GM10847 (cell line): Measurements from ENCODE around the gene PPM1H.

Experiments
- POLR2A ChIP-seq: IDR thresholded peaks from 2 replicates; pipeline ENCODE4 v1.6.1; 2011; ENCODE audit not compliant: insufficient read length; ENCODE audit errors: extremely low read depth

PPM1H gene

GRCh38 chr12:62891805-62892549 lies 43.0 kb downstream of the PPM1H start:
- no peak for TF ChIP-seq POLR2A

GRCh38 chr12:62888454-62889110 lies 46.4 kb downstream of the PPM1H start:
- TF ChIP-seq POLR2A, result no peak

DNA sequence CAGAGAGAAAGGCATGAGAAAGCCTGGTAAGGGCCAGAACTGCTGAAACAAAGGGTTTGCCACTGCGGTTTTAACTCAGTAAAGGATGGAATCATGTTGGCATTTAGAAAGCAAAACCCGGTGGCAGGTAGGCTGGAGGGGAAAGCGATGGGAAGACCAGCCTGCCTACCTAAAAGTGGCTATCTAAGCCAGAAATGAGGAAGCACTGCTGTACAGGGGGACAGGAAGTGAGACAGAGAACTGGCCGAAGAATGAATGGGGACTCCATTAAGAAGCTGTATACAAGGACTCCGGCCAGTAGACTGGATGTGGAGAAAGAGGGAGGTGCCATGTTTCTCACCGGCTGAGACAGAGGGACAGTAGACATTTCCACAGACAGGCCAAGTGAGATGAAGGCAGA lies 48.2 kb downstream of the PPM1H start:
- no peak for TF ChIP-seq POLR2A

- TF ChIP-seq POLR2A, result no peak
These were observed 49.7 kb downstream of the PPM1H start for GRCh38 chr12:62885242-62885641.

DNA sequence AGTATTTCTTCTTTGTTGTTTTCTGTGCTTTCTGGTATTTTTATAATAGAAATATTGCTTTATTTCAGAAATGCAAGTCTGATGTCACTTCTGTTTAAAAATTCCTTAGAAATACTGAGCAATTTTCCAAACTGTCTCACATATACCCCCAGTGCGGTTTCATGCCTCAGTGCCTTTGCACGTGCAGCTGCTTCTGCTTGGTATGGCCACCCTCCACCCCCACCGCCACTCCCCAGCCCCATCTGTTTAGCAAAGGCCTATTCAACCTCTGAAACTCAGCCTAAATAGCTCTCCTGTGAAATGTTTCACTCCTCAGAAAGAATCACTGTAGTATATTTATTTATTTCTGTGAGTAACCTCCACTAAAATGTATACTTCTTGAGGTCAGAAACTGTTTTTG lies 52.3 kb downstream of the PPM1H start:
- no peak for TF ChIP-seq POLR2A

- TF ChIP-seq POLR2A, result no peak
These were observed 52.8 kb downstream of the PPM1H start for GRCh38 chr12:62882140-62882539.

DNA sequence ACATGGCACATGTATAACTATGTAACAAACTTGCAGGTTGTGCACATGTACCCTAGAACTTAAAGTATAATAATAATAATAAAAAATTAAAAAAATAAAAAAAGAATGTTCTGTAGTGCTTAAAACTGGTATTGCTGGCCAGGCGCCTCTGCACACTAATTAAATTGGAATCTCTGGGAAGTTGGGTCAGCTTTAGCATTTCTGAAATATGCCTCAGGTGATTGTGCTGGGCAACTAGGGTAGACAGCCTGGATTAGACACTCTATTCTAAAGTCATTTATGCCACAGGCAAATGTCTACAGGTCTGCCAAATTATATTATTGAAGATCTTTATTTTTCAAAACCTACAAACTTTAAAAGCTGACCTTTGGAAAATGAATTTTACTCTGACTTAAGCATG lies 55.3 kb downstream of the PPM1H start:
- no peak for TF ChIP-seq POLR2A

DNA sequence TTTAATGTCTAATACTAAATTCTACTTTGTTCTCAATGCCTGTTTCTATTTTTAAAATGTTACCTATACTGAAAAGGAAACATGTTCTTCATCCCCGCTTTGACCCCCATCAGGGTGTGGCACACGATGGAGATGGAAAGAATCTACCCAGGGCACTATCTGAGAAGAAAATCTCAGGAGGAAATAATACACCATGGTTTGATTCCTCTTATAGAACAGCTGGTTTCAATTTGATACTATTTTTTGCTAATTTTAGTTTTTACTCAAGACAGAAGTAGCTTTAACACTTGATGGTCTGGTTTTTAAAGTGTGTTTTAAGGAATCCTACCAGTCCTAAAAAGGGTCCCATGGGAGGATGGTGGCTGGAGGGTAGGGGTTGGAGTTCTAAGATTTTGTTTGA lies 56.7 kb downstream of the PPM1H start:
- no peak for TF ChIP-seq POLR2A

DNA sequence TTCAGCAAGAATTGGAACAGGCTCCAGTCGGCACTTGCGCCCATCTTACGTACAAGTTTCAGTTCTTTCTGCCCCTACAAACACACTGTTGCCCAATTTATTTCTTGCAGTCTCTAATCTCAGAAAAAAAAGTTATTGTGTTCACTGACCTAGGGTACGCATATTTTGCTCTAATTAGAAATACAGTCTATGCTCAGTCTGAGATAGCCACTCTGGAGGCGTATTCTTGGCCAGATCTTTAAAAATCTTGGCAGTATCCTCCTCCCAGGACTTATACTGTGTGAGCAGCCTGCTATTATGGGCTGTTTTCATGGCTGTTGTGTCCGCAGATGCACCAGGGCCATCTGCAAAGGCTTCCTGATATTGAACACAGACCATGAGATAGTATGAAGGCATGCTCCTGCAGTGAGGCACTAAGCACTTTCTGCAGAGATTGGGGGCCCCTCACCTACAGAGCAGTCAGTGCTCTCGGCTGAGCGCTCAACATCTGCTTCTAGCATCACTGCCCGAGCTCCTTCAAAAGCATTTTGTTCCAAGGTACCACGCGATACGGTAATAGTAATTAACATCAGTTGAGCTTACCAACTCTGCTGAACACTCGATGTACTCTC lies 57.9 kb downstream of the PPM1H start:
- no peak for TF ChIP-seq POLR2A

GRCh38 chr12:62873826-62874448 lies 61.0 kb downstream of the PPM1H start:
- no peak for TF ChIP-seq POLR2A

DNA sequence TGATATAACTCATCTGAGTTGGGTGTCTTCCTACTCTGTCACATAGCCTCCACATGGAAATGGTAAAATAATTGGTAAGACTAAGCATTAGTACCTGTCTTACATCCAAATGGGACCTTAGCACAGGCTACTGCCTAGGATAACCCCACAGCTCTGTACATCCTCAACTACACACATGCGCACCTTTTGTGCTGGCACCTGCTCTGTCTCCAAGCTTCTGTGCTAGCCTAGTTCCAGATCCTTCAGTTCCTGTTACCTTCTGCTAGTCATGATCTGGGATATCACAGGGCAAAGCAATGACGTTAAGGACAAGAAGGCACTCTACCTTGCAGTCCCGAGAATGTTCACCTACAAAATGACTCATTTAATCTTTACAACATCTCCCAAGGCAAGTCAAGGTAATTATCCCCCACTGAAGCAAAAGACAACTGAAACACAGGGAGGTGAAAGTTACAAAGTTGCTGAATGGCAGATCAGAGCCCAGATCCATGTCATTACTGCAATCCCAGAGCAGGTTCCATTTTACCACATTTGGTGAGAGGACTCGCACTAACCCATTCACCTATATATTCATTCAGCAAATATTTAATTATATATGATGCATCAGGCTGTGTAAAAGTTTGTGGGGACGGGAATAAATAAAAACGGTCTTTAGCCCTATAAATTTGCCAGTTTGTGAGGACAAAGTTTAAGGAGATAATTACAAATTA lies 61.7 kb downstream of the PPM1H start:
- TF ChIP-seq POLR2A, result no peak

- TF ChIP-seq POLR2A, result no peak
These were observed 66.1 kb downstream of the PPM1H start for GRCh38 chr12:62868820-62869219.

DNA sequence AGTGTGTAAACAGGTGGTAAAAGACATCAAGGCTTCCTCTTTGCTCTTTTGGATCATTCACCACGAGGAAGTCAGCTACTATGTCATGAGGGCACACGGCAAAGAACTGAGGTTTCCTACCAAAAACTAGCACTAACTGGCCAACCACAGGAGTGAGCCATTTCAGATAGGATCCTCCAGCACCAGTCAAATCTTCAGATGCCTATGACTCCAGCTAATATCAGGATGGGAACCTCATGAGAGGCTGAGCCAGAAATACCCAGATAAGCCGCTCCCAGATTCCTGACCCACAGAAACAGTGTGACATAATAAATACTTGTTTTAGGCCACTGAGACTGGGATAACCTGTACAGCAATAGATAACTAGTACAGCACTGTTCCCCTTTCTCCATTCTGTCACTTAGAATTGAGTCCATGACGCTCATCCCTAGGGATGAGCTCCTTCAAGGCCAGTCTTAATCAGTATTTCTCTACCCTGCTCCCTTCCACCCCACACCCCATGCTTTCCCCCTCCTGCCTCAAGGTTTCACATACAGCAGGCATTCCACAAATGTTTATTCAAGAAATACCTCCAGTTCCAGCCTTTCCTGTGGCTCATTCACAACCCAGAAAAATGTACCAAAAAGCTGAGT lies 68.4 kb downstream of the PPM1H start:
- no peak for TF ChIP-seq POLR2A

DNA sequence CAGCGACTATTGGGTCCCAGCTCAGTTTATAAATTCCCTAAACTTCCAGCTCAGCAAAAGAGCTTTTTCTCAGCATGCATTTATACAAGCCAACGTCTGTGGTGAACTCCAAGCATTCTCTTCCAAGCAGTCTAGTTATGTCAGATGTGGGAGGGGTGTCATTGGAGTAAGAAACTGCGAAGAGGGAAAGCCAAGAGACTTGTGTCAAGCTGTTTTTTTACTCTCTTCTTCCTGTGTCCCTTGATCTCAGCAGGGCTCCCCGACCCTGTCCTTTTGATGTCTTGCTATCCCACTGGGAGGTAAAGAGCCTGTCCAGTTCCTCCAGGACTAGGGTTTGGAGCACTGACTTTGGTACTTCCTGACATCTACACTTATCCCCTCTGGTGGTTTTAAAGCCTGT lies 69.0 kb downstream of the PPM1H start:
- TF ChIP-seq POLR2A, result no peak

DNA sequence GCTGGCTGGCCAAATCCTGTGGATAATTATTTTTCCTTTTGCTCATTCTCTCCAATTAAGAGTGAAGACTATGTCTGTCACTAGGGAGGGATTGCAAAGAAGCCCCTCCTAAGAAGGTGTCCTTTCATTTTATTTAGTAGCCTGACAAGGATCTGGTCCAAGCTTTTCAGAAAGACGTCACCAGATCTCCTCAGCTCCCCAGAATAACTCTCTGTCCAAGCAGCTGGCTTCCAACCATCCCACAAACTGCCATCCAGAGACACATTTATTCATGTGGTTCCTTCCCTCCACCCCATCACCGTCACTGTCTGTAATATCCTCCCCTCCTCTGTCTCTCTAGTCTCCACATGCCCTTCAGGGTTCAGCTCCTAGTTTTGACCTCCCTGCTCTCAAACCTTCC lies 69.9 kb downstream of the PPM1H start:
- no peak for TF ChIP-seq POLR2A
